NCI-H1694 treated with DMSO at 0.1 percent for 48 hours (cell line): Measurements from ENCODE around the gene FOXP1.

Experiments
- DNase-seq: peaks from one replicate; lab custom pipeline; 2025; lab: John Stamatoyannopoulos, UW

The FOXP1 gene

DNA sequence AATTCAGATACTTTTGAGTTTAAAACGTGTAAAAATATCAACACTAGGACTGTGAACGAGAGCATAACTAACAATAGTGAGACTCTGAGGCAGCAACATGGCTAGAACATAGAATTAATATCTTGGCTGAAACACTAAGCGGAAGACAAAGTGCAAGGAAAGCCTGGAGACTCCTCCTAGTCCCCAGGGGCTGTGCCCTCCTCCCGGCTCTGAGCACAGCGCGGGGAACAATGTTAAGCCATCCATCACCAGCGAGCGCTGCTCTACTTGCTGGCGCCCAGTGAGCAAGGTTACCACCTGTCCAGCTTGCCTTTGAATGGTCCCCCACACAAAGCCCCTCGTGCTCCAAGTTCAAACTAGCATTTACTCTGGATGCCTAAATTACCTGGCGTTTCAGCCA lies 436.9 kb downstream of the FOXP1 start:
- DNase-seq, result no peak

DNA sequence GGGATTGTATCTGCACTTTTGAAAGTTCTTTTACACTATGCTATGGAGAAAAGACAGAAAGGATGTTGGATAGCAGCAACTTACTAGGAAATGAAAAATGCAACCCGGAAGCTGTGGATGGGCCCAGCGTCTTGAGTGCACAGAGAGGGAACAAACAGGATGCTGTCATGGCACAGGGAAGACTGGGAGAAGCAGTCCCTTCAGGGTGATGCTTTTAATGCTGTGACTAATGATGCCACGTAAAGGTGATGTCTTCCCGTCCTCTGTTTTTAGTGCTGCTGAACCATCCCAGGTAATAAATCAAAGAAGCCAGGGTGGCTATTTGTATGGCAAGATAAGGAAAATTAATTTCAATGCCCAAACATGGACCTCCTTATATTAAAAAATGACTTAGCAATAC lies 437.6 kb downstream of the FOXP1 start:
- no peak for DNase-seq

- DNase-seq, result no peak
Observed at GRCh38 chr3:71144525-71145253, 438.8 kb downstream of the FOXP1 start.

- no peak for DNase-seq
Observed at GRCh38 chr3:71143493-71143892, 440.0 kb downstream of the FOXP1 start.

GRCh38 chr3:71142441-71143161 lies 440.9 kb downstream of the FOXP1 start:
- DNase-seq, result no peak

DNA sequence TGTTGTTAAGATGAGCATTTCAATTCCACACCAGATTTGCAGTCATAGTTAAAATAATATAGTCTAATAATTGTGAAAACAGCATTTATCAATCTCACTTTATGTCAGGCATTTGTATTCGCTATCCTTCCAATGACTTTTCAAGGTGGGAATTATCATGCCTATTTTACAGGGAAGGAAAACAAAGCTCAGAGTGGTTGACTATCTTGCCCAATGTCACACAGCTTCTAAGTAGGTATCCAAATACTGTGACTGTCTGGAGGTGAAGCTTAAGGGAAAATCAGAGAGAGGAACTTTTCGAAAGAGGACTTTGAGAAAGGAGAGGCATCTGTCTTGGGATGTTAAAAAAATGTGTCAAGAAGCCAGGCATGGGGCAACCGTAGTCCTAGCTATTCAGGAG lies 443.1 kb downstream of the FOXP1 start:
- no peak for DNase-seq

DNA sequence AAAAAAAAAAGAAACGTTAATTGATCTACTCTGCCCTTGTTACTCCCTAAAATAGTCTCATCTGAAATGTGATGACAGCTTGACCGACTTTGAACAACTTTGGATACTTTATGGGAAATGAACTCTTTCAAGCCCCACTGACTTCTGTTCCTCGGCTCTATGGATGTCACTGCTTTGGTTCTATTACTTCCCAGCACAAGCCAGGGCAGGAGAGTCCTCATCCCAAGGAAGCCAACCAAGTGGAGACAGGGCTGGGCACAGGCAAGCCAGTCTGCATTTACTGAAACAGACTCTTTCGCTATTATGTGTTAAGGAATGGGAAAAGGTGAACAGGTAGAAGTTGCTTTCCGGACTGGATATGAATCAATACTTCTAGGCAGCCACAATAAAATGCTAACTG lies 444.0 kb downstream of the FOXP1 start:
- DNase-seq, result no peak

DNA sequence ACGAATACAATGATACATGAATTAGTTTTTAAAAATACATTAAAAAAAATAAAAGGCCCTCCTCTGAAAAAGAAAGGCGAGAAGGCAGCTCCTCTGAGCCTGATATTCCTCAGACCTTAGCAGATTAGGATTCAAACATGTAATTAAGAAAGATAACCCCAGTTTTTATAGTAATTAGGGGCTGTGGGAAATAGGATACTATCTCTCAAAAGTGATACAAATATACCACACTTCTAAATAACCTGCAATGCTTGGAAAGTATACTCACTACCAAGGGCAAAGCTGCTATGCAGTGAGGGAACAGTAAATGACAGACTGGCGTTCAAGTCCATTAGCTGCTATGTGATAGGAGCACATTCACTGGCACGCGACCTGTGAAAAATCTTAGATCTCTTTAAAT lies 445.1 kb downstream of the FOXP1 start:
- DNase-seq, result no peak

DNA sequence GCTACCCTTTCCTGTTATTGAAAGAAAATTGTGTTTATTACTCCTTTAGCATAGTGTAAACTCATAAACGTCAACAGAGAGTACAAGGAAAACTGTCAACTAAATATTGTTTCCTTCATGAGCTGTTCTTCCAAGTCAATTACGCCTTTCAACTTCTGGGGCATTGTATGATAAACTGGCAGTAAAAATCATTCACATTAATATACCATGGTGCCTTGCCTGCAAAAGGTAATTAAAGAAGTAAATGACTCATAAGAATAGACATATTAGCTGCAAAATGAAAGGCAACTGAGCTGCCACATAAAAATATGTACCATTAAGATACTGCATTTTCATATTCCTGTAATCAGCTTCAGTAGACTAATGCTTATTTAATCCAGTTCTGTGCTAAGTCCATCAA lies 447.3 kb downstream of the FOXP1 start:
- no peak for DNase-seq

- DNase-seq, result no peak
Observed at GRCh38 chr3:71135373-71136088, 448.0 kb downstream of the FOXP1 start.

DNA sequence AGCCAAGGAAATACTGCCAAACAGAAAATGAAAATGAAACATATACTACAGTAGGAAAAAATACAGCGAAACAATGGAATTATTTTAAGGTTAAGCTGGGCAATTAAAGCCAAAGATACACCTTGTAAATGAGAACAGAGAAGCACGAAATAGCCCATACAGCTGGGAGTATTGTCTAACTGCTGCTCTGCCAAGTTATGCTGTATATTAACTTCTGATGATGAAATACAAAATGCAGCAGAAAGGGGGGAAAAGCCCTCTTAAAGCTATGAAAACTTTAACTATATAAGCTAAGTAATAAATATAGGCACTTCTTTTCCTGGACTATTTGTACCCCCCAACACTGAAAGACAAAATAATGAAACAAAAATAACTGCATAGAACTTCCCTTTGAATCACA lies 449.0 kb downstream of the FOXP1 start:
- DNase-seq, result no peak

DNA sequence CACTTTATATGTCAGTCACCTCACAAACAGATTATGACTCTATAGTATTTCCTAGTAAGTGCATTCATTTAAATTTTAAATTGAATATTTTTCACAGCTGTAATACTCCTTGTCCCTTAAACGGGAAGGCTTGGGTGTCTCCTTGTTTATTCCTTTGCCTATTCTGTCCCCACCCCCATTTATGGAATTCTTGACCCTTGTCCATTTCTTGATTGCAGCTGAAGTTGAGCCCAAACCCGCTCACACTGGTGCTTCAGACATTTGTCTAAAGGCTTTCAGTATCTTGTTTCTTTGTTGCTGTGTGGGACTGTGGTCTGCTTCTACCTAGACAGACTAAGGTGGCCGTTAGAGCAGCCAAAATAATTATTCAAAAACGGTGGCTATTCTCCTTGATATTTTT lies 449.7 kb downstream of the FOXP1 start:
- no peak for DNase-seq

- no peak for DNase-seq
Observed at GRCh38 chr3:71132995-71133730, 450.4 kb downstream of the FOXP1 start.

DNA sequence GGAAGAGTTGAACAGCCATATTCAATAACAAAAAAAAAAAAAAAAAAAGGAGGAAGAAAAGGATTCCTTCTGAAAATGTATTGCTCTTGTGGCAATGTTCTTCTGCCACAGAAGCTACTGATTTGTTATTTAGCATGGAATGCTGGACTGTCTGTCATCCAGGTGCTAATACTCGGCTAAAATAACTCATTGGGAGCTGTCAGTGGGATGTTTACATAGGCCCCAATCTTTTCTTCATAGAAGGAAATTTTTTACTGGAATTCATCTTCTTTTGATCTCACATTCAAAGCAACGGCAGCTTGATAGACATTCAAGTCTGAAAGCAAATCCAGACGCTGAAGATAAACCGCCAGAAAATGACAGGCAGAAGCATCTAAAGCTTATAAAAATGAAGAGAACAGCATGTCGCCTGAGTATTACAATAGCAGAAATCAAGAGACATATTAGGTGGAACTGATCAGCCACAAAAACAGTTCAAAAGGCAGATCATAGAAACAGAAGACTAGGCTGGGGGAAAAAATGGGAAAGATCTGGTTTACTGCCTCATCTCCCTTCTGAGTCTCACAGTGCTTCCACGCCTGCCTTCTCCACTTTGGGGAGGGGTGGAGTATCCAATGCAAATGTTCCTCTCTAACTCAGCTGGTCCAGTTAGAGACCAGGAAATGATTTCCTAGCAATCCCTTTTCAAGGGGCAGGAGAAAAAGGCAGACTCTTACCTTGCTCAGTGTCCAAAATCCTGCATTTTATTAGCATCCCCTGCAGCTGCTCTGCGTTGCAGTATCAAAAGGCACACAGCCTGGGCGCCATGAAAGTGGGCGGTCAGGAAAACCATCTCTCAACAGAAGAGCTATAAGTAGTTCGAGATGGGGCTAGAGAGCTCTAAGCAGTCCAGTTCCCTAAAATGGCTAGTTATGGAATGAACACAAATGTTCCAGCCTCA lies 451.9 kb downstream of the FOXP1 start:
- DNase-seq, result no peak

- no peak for DNase-seq
Observed at GRCh38 chr3:71130471-71131374, 452.8 kb downstream of the FOXP1 start.

- DNase-seq, result no peak
Observed at GRCh38 chr3:71129611-71130431, 453.7 kb downstream of the FOXP1 start.

GRCh38 chr3:71128961-71129360 lies 454.6 kb downstream of the FOXP1 start:
- DNase-seq, result no peak

DNA sequence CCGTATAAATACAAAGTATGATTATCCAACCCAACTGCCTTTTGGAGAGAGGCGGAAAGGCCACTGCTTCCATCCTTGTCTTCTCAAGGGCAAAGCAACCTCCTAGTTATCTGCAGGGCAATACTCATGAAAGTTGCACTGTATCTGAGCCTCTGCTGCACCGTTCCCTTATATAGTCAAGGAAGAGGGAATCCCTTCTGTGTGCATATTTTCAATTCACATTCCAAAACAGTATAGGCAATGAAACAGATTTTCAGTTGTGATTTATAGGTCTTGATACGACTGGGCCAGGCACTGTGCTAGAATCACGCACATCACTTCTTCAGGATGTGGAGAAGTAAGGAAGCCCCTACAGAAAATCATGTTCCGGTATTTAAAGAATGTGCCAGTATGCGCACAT lies 455.7 kb downstream of the FOXP1 start:
- no peak for DNase-seq
